HG02763 (cell line): ENCODE data around the gene SOX13.

Experiments
- ATAC-seq: cut with Tn5 transposase; IDR thresholded peaks from one replicate; pipeline ENCODE4 v1.9.1; 2021; ENCODE audit warnings: mild to moderate bottlenecking, moderate library complexity; ENCODE audit not compliant: unreplicated experiment

The SOX13 gene

DNA sequence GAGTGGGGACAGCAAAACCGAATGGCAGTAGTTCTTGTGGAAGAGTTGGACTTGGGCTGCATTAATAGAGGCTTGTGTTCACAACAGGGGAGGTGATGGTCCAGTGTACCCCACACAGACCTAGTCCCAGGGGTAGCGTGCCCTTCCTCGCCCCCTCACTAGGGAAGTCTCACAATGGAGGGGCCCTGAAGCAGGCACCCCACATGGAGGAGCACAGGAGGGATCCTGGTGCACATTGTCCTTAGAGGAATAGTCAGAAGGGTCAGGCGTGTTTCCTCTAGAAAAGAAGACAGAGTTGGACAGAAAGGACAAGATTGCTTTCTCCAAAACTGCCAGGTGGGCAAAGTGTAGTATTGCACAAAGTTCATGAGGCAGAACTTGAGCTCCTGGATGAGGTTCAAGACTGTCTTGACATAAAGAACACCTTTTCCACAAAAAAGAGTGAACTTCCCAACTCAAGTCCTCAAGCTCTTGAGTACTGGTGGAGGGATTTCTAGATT, 55.6 kb downstream of the SOX13 start:
- no peak for ATAC-seq

DNA sequence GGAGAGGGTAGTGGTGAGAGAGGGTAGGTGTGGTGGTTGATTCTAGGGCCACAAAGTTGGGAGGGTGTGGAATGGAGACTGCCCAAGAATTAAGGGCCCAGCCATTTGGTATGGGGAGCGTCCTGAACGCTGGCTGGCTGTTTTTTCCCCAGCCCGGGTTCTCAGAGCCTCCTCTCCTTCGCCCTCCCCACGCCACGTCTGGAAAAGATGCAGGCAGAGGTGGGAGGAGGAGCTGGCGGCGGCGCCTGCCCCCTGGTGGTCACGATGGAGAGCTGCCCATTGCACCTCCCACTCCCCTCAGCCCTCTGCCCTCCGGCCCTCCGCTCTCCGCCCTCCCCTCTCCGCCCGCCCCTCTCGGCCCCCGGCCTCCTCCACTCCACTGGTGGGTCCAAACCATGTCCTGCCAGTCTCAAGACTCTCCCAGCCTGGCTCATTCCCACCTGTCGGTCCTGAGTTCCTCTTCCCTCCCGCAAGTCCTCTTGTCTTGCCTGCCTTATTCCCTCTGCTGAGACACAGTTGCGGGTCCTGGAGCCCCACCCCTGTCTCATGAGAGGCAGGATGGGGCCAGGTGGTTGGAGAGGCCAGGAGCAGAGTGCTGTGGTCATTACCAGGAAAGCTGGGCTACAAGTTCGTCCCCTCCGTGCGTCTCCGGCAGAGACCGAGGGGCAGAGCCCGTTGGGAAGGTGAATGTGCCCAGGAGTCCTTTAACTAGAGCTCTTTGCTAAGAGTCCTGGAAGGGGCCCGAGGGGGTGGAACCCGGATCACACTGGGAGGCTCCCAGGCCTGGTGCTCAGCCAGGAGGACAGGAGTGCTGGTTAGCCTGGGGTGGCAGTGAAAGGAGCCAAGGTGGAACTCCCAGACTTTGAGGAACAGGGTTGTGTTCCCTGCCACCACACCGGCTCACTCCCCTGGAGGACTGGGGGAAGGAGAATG, 56.3 kb downstream of the SOX13 start:
- no peak for ATAC-seq

DNA sequence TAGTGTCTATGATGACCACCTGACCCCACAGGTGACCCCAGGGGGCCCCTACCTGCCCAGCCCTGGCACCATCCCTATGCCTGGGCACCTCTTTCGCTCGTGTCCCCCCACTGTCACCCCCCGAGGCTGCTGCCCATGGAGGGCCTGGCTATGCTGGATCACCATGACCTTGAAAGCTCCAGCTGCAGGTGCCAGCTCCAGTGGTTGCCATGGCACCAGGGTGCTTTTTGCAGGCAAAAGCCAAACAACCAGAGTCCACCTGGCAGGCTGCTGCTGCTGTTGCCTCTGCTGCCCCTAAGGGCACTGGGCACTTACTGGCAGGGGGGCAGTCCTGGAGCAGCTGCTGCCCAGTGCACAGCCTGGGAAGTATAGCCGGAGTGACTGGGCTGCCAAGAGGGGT, 57.3 kb downstream of the SOX13 start:
- no peak for ATAC-seq

DNA sequence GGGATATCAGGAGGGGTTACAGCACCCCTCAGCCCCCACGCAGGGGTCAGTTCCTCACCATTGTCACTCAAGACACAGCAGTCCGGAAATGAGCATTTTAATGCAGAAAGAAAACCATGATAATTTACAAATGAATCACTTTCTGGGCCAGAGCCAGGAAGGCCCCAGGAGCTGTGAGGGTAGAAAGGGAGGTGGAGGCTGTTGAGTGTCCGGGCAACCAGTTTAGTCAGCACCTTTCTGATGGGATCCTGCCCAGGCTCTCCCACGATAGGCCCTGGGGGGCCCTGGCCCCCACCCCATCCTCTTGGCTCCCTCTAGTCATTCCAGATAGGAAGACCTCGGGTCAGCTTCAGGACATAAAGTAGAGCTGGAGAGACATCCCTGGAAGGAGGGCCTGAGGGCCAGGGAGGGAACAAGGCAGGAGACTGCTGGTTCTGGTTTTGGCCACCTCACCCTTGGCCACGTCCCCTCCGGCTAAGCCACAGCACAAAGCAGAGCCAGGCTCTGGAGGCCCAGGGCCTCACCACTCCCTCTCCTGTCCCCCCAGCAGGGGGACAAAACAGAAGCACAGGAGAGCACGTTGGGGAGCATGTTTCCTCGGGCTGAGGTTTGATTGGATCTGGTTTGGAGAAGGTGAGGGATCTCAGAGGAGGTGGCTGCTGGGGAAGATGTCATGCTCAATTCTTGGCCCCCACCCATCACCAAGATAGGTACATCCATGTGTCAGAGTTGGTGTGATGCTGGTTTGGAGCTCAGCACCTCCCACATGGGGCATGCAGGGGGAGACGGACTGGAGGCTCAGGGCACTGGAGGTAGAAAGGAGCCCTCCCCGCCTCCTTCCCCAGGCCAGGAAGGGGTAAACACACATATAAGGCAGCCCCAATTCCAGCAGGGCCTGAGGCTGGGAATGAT, 58.3 kb downstream of the SOX13 start:
- no peak for ATAC-seq

DNA sequence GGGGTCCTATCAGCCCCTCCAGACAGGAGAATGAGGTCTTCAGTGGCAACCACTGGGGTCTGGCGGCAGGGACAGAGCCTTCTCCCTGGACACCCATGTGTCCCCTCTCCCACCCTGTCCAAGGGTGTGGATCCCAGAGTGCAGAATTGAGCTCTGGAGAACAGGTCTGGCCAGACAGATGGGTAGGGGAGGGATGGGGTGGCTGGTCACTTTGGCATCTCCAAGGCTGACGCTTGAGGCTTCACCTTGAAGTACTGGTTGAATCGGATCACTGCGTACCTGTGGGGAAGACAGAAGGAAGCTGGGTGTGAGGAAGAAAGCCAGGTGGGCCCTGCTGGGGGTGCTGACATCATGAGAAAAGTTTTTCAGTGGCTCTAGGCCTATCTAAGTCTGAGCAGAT, 59.1 kb downstream of the SOX13 start:
- ATAC-seq = no peak

DNA sequence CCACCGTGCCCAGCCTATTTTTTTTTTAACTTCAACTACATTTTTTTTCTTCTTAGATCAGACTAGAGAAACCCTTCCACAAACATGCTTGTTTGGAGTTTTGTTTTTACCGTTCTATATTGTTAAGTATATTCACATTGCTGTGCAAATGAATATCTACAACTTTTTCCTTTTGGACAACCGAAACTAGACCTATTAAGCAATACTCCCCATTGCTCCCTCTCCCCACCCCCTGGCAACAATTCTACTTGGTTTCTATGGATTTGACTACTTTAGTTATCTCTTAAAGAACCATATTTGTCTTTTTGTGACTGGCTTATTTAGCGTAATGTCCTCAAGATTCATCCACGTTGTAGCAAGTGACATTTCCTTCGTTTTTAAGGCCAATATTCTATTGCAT, 59.8 kb downstream of the SOX13 start:
- no peak for ATAC-seq

DNA sequence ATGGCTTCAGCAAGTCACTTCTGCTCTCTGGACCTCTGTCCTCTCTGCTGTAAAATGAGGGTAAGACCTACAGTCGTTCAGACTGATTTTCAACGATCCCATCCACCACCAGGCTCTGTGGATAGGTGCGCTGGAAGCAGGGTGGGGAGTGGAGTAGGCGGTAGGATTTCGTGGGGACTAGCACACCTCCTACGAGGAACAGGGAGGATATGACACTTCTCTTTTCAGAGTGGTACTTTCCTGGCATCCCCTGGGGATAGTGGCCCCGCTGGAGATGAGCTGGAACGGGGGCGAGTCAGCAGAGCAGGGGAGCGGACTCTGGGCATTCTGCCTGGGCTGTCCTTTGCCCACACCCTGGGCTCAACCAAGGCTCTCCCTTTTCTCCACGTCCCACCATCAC, 61.2 kb downstream of the SOX13 start:
- no peak for ATAC-seq

DNA sequence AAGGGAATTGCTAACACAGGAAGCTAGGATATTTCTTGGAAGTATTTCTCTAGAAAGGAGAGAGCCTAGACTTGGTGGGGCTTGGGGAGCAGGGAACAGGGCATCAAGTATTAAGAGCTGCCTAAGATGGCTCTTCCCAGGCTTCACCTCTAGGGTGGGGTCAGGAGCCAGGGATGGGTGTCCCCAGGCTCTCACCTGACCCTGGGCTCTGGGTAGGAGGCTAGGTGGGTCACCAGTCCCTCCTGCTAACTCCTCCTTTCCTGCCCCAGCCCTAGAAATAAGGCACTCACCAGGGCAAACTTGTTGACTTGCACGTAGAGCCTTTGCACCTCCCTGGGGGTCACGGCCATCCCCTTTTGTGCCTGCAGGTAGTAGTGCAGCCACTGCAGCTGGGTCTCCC, 63.9 kb downstream of the SOX13 start:
- ATAC-seq = no peak

DNA sequence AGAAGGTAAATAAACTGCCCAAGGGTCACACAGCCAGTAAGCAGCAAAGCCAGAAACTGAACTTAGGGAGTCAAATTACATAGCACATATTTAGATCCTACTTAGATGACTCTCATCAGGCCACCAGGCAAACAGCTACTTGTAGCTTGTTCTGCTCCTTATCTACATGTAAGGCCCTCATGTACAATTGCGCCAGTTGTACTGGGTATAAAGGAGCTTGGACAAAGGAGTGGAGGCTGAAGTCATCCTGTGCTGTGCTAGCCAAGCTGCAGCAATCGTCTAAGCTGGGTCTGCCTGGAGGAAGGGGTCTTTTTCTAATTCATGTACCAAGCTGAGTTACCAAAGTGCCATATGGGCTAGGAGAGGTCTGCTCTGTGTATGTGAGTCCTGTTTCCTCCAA, 66.2 kb downstream of the SOX13 start:
- ATAC-seq = no peak

DNA sequence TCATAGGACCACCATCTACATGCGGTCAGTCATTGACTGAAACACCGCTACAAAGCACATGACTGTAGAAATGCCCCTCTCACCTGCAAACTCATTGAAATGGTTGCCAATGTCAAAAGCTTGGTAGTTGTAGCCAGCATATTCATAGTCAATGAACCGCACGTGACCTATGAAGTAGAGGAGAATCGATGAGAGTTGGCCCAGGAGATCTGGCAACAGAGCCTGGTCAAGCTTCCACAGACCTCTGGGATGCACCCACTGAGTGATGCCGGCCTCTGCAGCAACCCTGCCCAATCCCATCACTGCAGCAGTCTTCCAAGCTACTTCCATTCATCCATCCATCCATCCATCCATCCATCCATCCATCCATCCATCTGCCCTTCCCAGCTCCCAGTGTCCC, 67.0 kb downstream of the SOX13 start:
- no peak for ATAC-seq

DNA sequence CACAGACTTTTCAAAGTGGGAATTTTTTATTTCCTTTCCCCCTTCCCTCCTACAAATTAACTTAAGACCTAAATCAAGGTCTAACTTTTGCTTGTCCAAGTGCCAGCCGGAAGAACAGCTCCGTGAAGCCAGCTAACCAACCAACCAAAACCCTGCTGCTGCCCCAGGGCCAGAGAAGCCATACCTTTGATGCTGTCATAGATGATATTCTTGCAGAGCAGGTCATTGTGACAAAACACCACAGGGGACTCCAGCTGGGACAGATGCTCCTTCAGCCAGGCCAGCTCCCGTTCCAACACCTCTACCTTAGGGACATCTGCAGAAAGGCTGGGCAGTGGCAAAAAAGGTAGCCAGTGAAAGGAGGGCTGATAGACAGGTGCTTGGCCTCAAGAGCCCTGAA, 68.2 kb downstream of the SOX13 start:
- ATAC-seq = no peak

DNA sequence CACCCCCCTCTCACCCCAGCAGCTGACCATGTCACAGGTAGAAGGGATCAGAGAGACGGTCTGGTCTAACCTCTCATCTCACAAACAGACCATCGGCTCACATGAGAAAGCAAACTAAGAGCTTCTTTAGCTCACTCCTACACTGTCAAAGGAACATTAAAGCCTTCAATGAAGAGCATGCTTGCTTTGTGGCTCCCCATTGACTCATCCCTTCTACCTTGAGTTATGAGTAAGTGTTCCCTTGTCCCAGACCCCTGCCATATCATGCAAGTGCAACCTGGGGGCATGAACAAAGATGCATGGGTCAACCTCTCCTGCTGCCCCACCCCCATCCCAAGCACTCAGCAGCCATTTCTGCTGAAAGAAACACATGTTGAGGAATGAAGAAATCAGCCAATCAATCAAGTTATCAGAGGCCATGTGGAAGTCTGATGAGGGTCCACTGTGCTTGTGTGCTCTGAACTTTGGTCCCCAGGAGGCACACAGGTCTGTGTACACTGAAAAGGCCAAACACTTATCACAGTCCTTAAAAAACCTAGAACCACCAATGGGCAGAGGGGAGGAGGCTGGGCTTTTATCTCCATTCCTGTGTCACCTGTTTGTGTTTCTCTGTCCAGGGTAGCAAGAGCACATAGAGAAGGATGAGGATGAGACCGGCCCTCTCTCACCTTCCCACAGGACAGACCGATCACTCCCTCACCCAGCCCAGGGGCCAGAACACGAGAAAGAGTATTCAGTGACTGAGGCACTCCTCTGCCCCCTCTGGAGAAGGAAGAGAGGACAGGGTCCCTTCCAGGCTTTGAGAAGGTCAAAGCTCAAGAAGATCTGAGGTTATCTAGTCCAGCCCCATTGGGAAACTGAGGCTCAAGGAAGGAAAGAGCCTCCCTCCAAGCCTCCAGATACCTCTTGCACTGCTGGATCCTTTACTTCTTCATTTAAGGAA, 69.4 kb downstream of the SOX13 start:
- ATAC-seq = no peak

DNA sequence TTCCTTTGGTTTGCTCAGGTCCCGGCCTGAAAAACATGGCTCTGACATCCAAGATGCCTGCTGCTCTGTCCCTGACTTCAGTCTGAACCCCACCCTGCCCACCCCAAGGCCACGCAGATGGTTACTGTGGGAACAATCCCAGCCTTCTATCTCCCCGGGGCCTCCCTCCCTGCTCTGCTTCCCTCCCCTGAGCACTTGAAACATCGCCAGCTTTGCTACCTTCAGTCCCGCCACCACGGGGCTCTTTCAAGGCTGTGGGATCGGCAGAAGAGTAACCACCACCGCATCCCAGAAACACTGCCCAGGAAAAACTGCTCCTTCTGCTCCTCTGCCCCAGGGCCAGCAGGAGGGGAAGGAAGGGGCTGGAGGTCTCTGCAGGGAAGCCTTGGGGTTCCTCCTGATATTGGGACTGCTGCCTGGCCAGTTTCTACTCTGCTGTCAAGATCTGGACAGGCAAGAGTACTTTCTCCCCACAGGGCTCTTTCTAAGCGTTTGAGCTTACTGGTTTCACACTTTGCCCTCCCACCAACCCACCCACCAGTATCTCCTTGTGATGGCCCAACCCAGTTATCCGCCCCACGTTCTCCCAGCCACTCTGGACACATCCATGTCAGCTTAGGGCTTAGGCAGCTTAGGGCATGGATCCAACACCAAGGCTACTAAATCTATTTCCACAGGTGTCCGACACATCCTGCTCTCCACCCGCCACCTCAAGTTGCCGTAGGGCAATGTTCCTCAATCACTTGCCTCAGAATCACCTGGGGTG, 70.5 kb downstream of the SOX13 start:
- no peak for ATAC-seq

DNA sequence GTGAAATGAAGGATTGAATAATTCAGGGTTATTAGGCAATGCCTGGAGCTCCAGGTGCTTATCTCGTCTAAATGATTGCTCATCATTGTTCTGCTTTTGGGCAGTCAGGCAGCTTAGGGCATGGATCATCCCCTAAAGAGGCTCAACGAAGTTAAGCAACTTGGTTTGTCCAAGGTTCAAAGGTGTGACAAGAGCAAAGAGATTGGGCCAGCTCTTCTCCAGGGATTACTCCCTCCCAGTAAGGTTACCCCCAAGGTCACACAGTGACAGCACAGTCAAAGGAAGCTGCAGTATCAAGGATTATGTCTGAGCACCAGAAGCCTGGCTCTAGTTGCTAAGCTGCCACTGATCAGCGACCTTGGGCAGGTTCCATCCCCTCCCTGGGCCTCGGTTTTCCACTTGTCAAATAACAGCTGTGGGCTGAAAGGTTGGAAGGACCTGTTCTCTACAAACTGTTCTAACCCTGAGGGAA, 72.2 kb downstream of the SOX13 start:
- no peak for ATAC-seq

DNA sequence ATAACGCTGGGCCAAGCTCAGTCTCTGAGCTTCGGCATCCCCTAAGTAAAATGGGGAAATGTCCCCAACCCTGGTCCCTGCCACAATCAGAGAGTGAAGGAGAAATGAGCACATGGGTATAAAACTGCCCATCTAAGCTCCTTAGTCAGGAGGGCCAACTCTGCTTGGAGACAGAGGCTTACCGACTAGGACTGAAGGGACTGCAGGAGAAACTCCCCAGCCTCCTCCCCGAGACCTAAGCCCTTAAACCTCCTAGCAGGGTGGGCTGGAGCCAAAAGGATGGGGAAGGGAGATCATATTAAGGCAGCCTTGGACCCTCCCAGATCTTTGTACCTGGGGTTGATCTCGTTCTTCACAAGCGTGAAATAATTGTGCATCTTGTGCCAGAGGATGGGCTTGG, 73.4 kb downstream of the SOX13 start:
- no peak for ATAC-seq

DNA sequence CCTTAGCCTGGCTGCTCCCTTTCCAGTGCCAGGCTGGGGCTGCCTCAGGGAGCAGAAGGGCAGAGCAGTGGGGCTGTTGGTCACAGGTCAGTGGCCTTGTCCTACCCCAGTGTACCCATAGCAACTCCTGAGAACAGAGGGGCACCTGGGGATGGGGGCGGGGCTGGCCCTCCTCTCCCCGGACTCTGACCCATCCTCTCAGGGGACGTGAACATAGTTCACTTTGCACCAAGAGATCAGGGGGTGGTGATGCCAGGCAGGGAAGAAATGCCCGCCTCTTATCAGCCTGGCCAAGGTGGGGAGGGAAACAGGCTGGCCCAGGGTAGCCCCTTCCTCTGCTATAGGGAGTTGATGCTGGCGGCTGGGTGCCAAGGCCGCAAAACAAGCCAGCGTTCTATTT, 74.0 kb downstream of the SOX13 start:
- ATAC-seq = no peak

DNA sequence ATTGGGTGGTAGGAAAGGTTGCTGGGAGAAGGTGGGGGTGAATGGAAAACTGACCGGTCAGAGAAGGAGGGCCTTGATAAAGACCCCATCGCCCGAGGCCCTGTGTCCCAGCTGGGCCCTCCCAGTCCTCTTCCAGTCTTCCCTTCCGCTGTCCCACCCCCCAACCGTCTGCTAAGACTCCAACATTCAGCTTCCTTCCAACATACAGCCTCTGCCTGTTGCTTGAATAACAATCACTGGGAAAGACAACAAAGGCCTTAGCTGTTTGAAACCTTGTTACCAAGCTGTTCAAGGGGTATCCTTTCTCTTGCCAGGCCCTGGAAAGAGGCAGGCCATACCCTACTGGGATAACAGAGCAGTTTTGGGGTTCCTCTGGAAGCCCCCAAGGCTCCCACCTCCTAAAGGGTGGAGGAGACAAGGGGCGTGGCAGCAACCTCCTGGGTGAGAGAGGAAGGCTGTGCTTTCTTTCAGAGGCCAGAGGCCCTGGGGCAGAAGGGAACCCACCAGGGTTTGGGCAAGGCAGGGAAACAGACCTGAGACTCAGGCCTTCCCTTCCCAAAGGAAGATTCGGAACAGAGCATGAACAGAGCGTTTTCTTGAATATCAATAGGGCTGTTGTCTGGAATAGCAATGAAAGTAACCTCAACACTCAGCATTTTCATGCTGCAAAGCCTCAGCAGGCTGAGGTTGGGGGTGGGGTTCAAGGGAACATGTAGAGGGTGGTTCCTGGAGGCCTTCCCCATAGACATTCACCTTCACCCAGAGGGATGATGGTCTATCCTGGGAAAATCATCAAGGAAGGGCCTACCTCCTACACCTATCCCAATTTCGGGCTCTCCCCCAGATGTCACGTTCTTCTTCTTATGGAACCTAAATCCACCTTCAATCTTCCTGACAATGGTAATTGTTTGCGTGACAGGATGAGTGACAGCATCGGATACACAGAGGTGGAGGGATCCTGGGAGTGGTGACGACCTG, 74.8 kb downstream of the SOX13 start:
- ATAC-seq = no peak

DNA sequence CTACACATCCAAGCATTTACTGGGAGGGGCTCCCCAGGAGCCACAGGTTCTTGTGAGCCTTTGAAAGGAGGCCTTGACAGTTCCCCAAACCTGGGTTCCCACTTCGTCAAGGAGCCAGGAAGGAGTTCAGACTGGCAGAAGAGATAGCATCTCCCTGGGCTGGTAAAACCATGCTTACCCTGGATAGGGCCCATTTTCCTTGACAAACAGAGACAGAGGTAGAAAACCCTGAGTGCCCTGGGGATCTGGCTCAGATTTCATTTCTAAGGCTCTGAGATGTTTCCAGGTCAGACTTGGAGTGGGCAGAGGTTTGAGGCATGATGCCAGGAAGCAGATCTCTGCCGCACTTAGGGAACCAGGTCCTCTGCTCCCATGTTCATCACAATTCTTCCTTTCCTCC, 76.2 kb downstream of the SOX13 start:
- ATAC-seq = no peak
